HG03175 (cell line): ENCODE data around the gene RAB3GAP1.
"Not testable (repeated sequence)": the region's sequence is repeated elsewhere in the genome, so short reads cannot be mapped to it uniquely, and the experiment has no call there.

ENCODE experiments used
- ATAC-seq: cut with Tn5 transposase; IDR thresholded peaks from one replicate; pipeline ENCODE4 v1.9.1; 2021; ENCODE audit warnings: mild to moderate bottlenecking, moderate library complexity; ENCODE audit not compliant: unreplicated experiment

The RAB3GAP1 gene

GRCh38 chr2:135052997-135053474 lies 944 bp downstream of the RAB3GAP1 start:
- ATAC-seq, result peak; percentile 39

DNA sequence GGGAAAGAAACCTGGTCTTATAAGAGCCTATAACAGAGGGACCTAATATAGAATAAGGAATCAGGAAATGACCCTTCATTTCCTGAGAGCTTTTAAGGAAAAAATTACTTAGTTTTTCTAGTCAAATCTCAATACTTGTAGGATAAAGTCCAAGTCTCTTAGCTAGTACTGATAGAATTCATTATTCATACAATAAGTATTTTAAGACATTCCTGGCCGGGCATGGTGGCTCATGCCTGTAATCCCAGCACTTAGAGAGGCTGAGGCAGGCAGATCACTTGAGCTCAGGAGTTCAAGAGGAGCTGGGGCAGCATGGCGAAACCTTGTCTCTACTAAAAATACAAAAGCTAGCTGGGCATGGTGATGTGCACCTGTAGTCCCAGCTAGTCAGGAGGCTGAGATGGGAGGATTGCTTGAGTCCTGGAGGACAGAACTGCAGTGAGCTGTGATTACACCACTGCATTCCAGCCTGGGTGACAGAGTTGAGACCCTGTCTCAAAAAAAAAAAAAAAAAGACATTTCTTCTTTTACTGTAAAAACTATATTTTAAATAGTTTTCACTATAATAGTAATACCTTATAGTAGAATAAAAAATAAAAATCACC lies 3.2 kb downstream of the RAB3GAP1 start:
- ATAC-seq, result no peak

DNA sequence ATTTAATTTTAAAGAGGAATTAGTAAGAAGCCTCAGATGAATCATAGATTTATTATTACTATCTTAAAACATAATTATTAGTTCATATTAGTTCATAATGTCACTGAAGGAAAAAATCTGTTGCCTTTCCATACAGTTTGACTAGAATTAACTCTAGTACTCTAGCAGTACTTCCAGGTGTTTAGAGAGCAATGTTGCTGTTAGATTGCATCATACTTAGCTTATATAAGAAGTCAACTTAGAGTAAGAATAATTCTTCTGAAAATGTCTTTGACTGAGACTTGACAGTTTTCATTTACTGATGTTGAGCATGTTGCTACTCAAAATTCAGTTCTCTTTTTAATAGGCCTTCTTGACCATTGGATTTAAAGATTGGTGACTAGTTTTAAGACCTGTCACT lies 4.7 kb downstream of the RAB3GAP1 start:
- no peak for ATAC-seq

DNA sequence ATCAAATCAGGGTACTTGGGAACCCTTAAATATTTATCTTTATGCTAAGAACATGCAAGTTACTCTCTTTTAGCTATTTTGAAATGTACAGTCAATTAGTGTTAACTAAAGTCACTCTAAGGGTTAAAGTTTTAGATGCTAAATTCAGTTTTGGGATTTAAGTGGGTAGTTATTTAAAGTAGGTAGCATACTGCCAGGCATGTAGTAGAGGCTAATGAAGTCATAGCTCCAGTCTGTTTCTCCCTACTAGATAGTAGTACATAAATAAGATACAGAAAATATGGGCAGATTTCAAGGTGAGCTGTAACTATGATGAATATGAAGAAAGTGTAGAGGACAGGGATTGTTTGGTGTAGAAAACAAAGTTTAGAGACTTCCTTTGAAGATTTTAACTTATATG lies 7.5 kb downstream of the RAB3GAP1 start:
- no peak for ATAC-seq

- no peak for ATAC-seq
Measured at GRCh38 chr2:135063210-135063609, 11.1 kb downstream of the RAB3GAP1 start.

GRCh38 chr2:135064149-135064548 lies 12.1 kb downstream of the RAB3GAP1 start:
- ATAC-seq, result no peak

GRCh38 chr2:135066710-135067109 lies 14.6 kb downstream of the RAB3GAP1 start:
- no peak for ATAC-seq

- ATAC-seq, result no peak
Measured at GRCh38 chr2:135072125-135072997, 20.3 kb downstream of the RAB3GAP1 start.

DNA sequence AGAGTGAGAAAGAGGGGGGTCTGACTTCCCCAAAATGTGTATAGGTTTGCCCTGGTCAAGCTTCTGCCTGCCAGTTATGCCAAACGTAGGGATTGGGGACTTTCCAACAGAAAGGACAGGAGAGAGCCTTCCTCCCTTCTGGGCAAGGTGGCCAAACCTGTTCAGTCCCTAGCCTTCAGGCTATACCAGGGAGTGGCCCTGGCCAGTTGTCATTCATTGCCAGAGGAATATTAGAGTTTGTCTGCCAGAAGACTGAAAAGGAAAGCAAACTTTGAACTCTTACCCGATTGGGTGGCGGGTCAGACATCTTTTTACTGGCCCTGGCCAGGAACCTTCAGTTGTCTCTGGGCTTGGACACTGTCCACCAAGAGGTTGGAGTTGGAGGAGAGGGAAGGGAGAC lies 22.1 kb downstream of the RAB3GAP1 start:
- ATAC-seq, result no peak

DNA sequence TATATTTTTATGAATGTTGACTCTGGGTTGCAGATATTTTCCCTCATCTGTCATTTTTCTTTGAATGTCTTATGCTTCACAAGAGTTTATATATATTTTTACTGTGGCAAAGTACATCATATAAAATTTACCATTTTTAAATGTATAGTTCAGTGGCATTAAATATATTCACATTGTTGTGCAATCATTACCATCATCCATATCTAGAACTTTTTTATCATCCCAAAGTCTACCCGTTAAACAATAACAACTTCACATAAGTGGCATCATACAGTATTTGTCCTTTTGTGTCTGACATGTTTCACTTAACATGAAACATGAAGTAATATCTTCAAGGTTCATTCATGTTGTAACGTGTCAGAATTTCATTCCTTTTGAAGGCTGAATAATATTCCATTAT lies 24.5 kb downstream of the RAB3GAP1 start:
- no peak for ATAC-seq

DNA sequence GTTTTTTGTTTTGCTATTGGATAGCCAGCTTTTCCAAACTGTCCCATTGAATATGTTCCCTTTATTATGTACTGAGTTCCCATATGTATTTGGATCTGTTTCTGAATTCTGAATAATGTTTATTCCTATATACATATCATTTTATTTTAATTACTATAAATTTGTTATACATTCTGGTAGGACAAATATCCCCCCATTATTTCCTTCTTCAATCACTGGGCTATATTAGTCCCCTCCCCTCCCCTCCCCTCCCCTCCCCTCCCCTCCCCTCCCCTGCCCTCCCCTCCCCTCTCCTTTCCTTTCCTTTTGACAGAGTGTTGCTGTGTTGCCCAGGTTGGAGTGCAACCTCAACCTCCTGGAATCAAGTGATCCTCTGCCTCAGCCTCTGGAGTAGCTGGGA lies 26.3 kb downstream of the RAB3GAP1 start:
- no peak for ATAC-seq

DNA sequence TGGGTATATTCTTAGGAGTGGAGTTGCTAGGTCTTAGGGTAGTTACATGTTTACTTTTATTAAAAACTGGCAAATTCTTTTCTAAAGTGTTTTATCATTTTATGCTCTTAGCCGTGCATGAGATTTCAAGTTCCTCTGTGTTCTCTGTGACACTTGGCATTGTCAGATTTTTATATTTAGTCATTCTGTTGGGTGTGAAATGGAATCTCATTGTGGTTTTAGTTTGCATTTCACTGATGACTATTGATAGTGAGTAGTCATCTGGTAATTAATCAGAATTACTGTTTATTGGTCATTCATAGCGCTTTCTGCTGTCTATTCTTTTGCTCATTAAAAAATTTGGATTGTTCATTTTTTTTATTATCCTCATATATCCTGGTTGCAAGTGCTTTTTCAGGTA lies 34.1 kb downstream of the RAB3GAP1 start:
- no peak for ATAC-seq

DNA sequence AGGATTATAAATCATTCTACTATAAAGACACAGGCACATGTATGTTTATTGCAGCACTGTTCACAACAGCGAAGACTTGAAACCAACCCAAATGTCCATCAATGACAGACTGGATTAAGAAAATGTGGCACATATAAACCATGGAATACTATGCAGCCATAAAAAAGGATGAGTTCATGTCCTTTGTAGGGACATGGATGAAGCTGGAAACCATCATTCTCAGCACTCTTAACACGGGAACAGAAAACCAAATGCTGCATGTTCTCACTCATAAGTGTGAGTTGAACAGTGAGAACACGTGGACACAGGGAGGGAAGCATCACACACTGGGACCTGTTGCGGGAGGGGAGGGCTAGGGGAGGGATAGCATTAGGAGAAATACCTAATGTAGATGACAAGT lies 37.5 kb downstream of the RAB3GAP1 start:
- not testable (repeated sequence) for ATAC-seq

DNA sequence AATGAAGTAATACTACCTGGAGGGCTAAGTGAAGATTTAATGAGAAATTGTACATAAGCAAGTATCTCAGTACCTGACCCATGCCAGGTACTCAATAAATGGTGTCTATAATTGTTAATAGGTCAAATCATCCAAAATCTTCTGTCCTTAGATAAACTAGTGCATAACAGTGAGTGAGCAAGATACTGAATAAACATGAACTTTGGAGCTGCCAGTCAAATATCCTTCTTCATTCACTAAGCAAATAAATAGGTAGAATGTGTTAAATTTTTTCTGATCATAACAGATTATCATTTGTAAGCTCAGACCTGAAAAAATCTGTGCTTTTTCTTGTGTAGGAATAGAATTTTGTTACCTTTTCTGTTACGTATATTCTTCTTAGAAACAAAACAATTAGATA lies 39.6 kb downstream of the RAB3GAP1 start:
- no peak for ATAC-seq

- no peak for ATAC-seq
Measured at GRCh38 chr2:135093193-135093592, 41.1 kb downstream of the RAB3GAP1 start.

DNA sequence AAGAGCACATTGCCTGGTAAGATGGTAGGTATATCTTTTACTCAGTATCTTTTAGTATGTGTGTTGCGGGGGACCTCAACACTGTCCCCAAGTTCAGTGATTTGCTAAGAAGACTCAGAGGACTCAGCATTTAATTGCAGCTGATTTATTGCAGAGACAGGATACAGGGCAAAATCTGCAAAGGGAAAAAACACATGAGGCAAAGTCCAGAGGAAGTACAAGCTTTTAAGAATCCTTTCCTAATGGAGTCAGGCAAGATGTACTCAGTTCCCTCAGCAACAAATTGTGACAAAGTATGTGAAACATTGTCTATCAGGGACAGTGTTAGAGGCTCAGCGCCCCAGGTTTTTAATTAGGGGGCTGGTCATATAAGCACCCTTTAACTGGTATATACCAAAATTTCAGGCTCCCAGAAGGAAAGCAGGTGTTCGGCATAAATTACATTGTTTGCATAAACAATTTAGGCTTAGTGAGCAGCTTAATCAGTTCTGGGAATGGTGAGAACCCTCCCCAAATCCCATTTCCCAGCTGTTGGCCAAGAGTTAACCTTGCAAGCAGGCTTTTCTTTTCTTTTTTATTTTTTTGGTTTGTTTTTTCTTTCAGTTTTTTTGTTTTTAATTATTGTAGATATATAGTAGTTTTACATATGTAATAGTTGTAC lies 41.7 kb downstream of the RAB3GAP1 start:
- ATAC-seq, result no peak

- no peak for ATAC-seq
Measured at GRCh38 chr2:135094508-135094907, 42.4 kb downstream of the RAB3GAP1 start.

DNA sequence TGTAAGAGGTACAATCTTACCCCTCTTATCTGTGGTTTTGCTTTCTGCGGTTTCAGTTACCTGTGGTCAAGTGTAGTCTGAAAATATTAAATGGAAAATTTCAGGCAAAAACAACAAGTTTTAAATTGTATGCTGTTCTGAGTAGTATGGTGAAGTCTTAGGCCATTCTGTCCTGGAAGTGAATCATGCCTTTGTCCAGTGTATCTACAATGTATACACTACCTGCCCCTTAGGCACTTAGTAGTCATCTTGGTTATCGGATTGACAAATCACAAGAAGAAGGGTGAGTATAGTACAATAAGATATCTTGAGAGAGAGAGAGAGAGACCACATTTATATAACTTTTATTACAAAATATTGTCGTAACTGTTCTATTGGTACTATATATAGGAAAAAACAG lies 43.5 kb downstream of the RAB3GAP1 start:
- ATAC-seq, result no peak

DNA sequence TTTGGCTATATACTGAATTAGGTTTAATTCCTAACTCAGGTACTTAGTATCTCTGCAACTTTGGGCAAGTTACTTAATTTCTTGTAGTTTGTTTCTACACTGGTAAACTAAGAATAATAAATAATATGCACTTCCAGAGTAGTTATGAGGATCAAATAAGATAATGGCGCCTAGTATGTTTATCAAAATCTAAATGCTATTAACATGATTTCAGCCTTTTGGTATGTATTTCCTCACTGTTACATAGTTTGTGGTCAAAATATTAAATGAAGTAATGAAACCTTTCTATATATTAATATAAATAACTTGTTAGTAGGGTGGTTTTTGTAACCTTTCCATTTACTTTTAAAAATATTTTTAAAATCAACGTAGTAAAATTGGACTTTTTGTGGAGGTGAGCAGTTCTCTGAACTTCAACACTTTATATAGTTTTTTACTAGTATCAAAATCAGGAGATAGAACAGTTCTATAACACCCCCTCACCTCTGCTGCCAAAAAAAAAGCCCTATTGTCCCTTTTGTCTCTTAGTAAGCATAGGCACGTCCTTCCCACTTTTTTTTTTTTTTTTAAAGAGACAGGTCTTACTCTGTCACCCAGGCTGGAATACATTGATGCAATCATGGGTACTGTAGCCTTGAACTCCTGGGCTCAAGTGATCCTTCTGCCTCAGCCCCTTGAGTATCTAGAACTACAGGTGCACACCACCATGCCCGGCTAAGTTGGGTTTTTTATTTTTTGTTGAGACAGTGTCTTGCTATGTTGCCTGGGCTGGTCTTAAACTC lies 44.8 kb downstream of the RAB3GAP1 start:
- ATAC-seq, result no peak

GRCh38 chr2:135097532-135098231 lies 45.6 kb downstream of the RAB3GAP1 start:
- ATAC-seq, result no peak
